Activated T-helper 1 cell treated with anti-CD3 and anti-CD28 coated beads, Interleukin-2, amount 50 U/mL, for 16 hours (primary cell): ENCODE results near the gene SETD6.

ENCODE experiments used
- DNase-seq, 2 donors: peaks; one replicate each; pipeline ENCODE4 v3.0.0-alpha.2; 2020; ENCODE audit warnings: low read depth in 1 of 2, low spot score in 1 of 2

SETD6 gene

GRCh38 chr16:58507963-58508670, 7.2 kb upstream of the SETD6 start:
- no peak for DNase-seq

DNA sequence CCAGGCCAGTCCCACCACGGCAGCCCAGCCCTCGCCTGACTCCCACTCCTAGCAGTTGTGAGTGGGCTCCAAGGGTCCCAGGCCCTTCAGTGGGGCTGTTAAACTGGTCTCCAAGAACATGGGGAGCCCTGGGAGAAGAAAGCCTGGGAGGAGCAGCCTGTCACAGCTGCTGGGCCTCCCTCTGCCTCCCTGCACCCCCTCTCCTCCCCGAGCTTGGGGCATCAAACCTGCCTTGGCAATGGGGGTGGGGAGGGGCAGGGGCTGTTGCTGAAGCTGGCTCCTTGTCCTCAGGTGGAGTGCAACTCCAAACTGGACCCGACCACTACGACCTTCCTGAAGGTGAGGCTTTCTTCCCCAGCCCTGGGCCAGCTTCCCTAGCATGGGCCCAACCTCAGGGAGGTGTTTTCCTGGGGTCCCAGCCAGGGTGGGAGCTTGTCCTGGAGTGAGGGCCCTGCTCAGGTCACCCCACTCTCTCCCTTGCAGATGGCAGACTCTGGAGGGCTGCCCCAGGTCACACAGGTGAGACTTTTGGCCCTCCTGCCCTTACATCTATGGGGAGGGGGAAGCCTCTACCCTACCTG, 6.6 kb upstream of the SETD6 start:
- no peak for DNase-seq

- no peak for DNase-seq
Measured at GRCh38 chr16:58509256-58510096, 5.8 kb upstream of the SETD6 start.

GRCh38 chr16:58510097-58510775, 5.1 kb upstream of the SETD6 start:
- no peak for DNase-seq

- DNase-seq, result no peak
Measured at GRCh38 chr16:58510776-58511628, 4.3 kb upstream of the SETD6 start.

DNA sequence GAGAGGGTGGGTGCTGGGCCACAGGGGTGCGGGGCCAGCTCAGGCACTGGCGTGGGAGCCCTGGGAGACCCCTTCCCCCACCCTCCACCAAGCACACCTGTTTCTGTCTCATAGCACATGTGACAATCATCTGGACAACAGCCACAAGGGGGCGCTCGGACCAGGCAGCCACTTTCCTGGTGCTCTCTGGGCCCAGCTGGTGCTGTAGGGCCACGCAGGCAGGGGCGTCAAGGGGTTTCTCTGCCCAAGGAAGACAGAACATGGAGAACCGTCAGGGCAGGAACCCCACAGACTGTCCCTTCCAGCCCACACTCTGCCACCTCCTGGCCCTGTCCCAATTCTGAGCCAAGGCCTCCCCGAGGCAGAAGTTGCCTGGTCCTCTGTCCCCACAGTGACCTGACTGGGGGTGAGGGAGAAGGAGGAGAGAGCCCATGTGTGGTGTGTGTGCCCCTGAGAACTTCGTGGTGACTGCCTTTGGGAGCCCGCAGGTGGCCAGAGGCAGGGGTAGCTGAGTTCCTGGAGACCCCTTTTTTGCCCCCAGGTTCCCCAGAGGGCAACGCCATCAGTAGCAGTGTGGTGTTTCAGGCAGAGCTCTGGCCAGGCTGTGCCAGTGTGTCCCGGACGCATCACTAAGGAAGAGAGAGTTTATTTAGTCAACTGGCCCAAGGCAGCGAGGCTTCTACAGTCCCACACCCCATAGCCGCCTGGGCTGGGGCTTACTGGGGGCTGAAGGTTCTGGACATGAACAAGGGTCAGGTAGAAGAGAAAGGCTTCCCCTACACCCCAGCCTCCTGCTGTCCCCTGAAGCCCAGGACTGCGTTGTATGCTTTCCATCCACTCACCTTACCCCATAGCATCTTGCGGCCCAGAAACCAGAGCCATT, 3.1 kb upstream of the SETD6 start:
- DNase-seq, result peak; percentile 73 to 79

DNA sequence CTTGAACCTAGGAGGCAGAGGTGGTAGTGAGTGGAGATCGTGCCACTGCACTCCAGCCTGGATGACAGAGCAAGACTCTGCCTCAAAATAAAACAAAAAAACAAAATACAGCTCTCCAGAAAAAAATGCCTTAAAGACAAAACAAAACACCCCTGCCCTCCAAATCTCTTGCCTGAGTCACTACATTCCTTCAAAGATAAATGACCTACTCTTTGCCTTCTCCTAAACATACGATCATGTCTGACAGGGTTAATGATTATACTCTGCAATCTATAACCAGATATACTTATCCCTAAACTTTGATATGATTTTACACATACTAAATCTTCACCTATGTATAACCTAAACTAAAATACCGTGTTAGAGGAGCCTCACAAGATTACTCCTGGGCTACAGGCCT, 1.4 kb upstream of the SETD6 start:
- no peak for DNase-seq

DNA sequence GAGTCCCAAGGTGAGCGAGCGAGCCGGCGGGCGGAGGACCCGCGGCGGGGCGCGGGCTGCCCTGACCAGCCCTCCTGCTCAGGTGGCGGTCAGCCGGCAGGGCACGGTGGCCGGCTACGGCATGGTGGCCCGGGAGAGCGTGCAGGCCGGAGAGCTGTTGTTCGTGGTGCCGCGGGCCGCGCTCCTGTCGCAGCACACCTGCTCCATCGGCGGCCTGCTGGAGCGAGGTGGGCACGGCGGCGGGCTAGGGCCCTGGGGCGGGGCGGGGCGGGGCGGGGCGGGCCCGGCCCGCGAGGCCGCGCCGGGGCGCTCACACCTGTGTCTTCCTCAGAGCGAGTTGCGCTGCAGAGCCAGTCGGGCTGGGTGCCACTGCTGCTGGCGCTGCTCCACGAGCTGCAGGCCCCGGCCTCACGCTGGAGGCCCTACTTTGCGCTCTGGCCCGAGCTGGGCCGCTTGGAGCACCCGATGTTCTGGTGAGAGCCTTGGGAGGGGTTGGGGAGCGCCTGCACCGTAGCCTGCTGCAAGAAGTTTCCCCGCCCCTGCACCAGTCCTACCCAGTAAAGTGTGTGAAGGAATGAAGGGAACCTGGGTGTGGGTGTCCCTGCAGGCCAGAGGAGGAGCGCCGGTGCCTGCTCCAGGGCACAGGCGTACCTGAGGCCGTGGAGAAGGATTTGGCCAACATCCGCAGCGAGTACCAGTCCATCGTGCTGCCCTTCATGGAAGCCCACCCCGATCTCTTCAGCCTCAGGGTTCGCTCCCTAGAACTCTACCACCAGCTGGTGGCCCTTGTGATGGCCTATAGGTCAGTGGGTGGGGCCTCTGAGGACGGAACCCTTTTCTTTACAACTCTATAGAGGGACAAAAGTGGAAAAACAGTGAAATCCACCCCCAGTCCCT, 802 bp downstream of the SETD6 start:
- DNase-seq, result peak in 1 of 2 donors; percentile 20

DNA sequence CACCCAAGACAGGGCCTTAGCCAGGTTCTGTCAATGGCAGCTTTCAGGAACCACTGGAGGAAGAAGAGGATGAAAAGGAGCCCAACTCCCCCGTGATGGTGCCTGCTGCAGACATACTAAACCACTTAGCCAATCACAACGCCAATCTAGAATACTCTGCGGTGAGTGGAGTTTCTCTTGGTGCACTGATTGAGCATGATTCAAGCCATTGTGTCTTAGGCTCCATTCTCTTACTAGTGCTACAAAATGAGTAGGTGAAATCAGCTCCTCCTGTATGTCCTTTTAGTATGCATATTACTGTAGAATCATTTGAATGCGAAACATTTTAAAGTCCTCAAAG, 1.4 kb downstream of the SETD6 start:
- no peak for DNase-seq

- DNase-seq, result no peak
Measured at GRCh38 chr16:58518083-58518979, 3.0 kb downstream of the SETD6 start.

DNA sequence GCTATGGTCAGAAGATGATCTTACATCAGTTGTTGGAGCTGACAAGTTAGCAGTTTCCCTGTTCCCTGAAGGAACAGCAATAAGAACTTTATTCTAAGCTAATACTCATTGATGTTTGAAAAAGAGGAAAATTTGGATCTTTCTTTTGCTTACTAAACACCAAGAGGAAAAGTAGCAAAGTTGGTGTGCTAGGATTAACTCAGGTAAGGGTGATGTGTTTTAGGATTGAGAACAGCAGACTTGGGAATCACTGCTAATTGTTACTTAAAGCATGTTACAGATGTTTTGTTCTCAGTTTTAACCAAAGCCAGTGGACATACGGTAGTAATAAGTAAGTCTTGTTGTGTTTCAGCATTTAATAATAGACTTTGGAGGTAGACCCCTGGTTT, 3.7 kb downstream of the SETD6 start:
- DNase-seq, result no peak

- no peak for DNase-seq
Measured at GRCh38 chr16:58519707-58520106, 4.4 kb downstream of the SETD6 start.

DNA sequence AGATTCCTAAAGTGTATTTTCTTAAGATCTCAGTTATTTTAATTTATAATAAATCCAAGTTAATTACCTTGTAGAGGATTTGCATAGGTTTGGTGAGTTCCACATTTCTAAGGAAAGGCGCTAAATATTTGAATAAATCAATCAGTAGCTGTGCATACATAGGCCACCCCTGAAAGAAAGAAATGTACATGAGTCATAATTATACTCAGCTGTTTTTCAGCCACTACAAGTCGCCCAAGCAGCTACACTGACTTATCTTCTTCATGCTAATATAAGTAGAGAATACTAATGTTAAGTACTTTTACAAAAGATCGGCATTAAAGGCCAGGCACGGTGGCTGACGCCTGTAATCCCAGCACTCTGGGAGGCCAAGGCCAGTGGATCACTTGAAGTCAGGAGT, 14.9 kb downstream of the SETD6 start:
- no peak for DNase-seq

- DNase-seq, result no peak
Measured at GRCh38 chr16:58532414-58532813, 17.1 kb downstream of the SETD6 start.

DNA sequence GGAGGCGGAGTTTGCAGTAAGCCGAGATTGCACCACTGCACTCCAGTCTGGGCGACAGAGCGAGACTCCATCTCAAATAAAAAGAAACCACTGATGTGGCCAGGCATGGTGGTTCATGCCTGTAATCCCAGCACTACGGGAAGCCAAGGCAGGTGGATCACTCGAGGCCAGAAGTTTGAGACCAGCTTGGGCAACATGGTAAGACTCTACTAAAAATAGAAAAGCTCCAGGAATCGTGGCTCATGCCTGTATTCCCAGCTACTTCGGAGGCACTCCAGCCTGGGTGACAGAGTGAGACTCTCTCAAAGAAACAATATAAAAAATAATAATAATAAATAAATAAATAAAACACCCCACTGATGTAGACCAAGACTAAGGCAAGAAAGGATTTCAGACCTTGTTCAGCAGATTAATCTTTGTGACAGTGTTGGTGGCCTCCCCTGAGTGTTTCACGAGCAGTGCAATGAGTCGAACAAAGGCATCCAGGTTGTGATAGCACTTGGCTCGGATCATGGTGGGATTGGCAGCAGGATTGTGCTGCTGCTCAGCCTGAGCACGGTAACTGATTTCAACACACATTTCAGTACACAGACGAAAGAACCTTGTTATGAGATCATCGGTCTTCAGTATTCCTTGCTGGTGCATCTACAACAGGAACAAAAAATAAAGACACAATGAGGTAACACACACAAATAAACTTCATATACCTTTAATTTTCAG, 18.6 kb downstream of the SETD6 start:
- no peak for DNase-seq

- DNase-seq, result no peak
Measured at GRCh38 chr16:58535100-58535499, 19.8 kb downstream of the SETD6 start.

DNA sequence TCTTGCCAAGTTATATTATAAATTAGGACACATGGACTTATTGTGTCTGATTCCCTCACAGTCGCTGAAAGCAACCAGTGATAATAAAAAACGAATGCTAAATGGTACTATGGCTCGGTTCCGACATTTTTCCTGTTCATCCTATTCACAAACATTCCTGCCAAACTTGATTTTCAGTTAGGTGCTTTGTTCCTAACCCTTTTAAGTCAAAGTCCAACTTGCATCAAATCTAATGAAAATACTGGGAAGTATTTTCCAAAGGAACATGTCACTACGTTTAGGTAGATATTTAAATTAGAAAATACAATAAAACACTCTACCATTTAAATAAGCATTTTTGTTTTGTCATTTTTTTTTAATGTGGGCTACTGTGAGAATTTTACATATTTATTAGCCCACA, 21.0 kb downstream of the SETD6 start:
- no peak for DNase-seq
